Smooth muscle cell (in vitro differentiated cells): ENCODE data around the gene GLYR1. TPM values are rescaled to one million over a fixed set of nuclear protein-coding genes. Genes with fewer than 3 reads are reported as not detected.

Source experiments
- DNase-seq: peaks from one replicate; lab custom pipeline; 2025; ENCODE audit not compliant: unreplicated experiment; lab: John Stamatoyannopoulos, UW
- H2AFZ ChIP-seq: fragments of 200-600 bp; sonication (generic); 2 replicates; pipeline ENCODE4 v1.6.0; 2016; ENCODE audit warnings: antibody characterized with exemption, low read depth, mild to moderate bottlenecking
- H3F3A ChIP-seq: fragments of 200-600 bp; sonication (generic); 2 replicates; pipeline ENCODE4 v1.6.0; 2017; ENCODE audit warnings: antibody characterized with exemption, low read depth
- H3K27ac ChIP-seq: fragments of 200-600 bp; sonication (generic); 2 replicates; pipeline ENCODE4 v1.5.1; 2016; ENCODE audit warnings: low read depth, mild to moderate bottlenecking
- H3K27me3 ChIP-seq: fragments of 200-600 bp; sonication (generic); 2 replicates; pipeline ENCODE4 v1.6.1; 2016; ENCODE audit warnings: low read depth, mild to moderate bottlenecking
- H3K36me3 ChIP-seq: fragments of 200-600 bp; sonication (generic); 2 replicates; pipeline ENCODE4 v1.5.1; 2016; ENCODE audit warnings: low read depth
- H3K4me1 ChIP-seq: fragments of 200-600 bp; sonication (generic); 2 replicates; pipeline ENCODE4 v1.5.1; 2016; ENCODE audit warnings: low read depth
- H3K4me2 ChIP-seq: fragments of 200-600 bp; sonication (generic); 2 replicates; pipeline ENCODE4 v1.6.0; 2016; ENCODE audit warnings: mild to moderate bottlenecking
- H3K4me3 ChIP-seq: fragments of 200-600 bp; sonication (generic); 2 replicates; pipeline ENCODE4 v1.5.1; 2016; ENCODE audit warnings: mild to moderate bottlenecking
- H3K79me2 ChIP-seq: fragments of 200-600 bp; sonication (generic); 2 replicates; pipeline ENCODE4 v1.6.0; 2016; ENCODE audit warnings: low read depth, mild to moderate bottlenecking
- H3K9ac ChIP-seq: fragments of 200-600 bp; sonication (generic); 2 replicates; pipeline ENCODE4 v1.6.0; 2016; ENCODE audit warnings: low read depth
- H3K9me3 ChIP-seq: fragments of 200-600 bp; sonication (generic); replicated peaks from 2 replicates; pipeline ENCODE4 v1.5.1; 2016; ENCODE audit warnings: low read depth
- H4K20me1 ChIP-seq: fragments of 200-600 bp; sonication (generic); 2 replicates; pipeline ENCODE4 v1.6.0; 2016; ENCODE audit warnings: low read depth
- CTCF ChIP-seq: fragments of 200-600 bp; sonication (generic); IDR thresholded peaks from 2 replicates; pipeline ENCODE4 v1.5.1; 2017; ENCODE audit warnings: borderline replicate concordance, mild to moderate bottlenecking, antibody characterized with exemption; ENCODE audit not compliant: insufficient read depth, poor library complexity, severe bottlenecking
- WGBS: methylation state at CpG from one replicate; pipeline ENCODE4 v1.1.7; 2016; ENCODE audit warnings: low lambda C conversion rate; 5-methylcytosine and 5-hydroxymethylcytosine counted together
- polyA plus RNA-seq: library from polyadenylated mRNA; unstranded; fragments of >200 nt; fragmentation: Nextera tagmentation; extraction: Ambion mirVana; gene quantifications from 2 replicates; pipeline ENCODE4 v1.2.1, GENCODE V29; 2016
- total RNA-seq: library from RNA; depleted of rRNA; stranded (reverse); fragments of >200 nt; gene quantifications from 2 replicates; pipeline ENCODE4 v1.2.3, GENCODE V29; 2014

GLYR1 gene
- total and polyA plus RNA-seq, 2 experiments from 2014 or later = 26.4 to 28.9 TPM

- Histone ChIP-seq H3K27me3 (no peaks in the 10 kb centered on the region), H3K9me3 (no peaks in the 10 kb centered on the region), H3K4me3 (no peak overlapping the region), H3F3A (no peaks in the 10 kb centered on the region), H3K27ac (no peak overlapping the region), H3K9ac (no peak overlapping the region), H4K20me1 (no peaks in the 10 kb centered on the region), H3K4me2 (no peak overlapping the region), H3K36me3 (no peaks in the 10 kb centered on the region), H2AFZ (no peak overlapping the region), H3K79me2 (no peaks in the 10 kb centered on the region), H3K4me1 (no peaks in the 10 kb centered on the region)
- DNase-seq = no peak
- WGBS = 93% methylated on average over 10 of the region's 10 CpGs
- TF ChIP-seq CTCF = no peak
Measured at GRCh38 chr16:4790871-4791270, 56.2 kb downstream of the GLYR1 start.

GRCh38 chr16:4790261-4790660 is 56.8 kb downstream of the GLYR1 start:
- 88% methylated on average over 10 of the region's 10 CpGs for WGBS
- H3F3A ChIP-seq = no peaks in the 10 kb centered on the region
- no peaks in the 10 kb centered on the region for H3K36me3 ChIP-seq
- no peaks in the 10 kb centered on the region for H3K9me3 ChIP-seq
- no peaks in the 10 kb centered on the region for H4K20me1 ChIP-seq
- H3K4me3 ChIP-seq = no peak overlapping the region
- no peak overlapping the region for H2AFZ ChIP-seq
- no peak overlapping the region for H3K9ac ChIP-seq
- H3K4me2 ChIP-seq = no peak overlapping the region
- TF ChIP-seq CTCF = no peak
- DNase-seq = no peak
- H3K27me3 ChIP-seq = no peaks in the 10 kb centered on the region
- no peak overlapping the region for H3K27ac ChIP-seq
- no peaks in the 10 kb centered on the region for H3K79me2 ChIP-seq
- H3K4me1 ChIP-seq = no peaks in the 10 kb centered on the region

- DNase-seq = no peak
- Histone ChIP-seq H4K20me1 (no peaks in the 10 kb centered on the region), H3K9me3 (no peaks in the 10 kb centered on the region), H3K4me3 (no peak overlapping the region), H2AFZ (no peak overlapping the region), H3K79me2 (no peaks in the 10 kb centered on the region), H3K27me3 (no peaks in the 10 kb centered on the region), H3F3A (no peaks in the 10 kb centered on the region), H3K36me3 (no peaks in the 10 kb centered on the region), H3K27ac (no peak overlapping the region), H3K4me1 (no peaks in the 10 kb centered on the region), H3K9ac (no peak overlapping the region), H3K4me2 (no peak overlapping the region)
- 73% methylated on average over 7 of the region's 7 CpGs for WGBS
- TF ChIP-seq CTCF = no peak
Measured at GRCh38 chr16:4788910-4789309, 58.2 kb downstream of the GLYR1 start.

GRCh38 chr16:4788489-4788889 is 58.6 kb downstream of the GLYR1 start:
- H4K20me1 ChIP-seq = no peaks in the 10 kb centered on the region
- no peak overlapping the region for H3K27ac ChIP-seq
- no peak overlapping the region for H2AFZ ChIP-seq
- H3K4me3 ChIP-seq = no peak overlapping the region
- H3F3A ChIP-seq = no peaks in the 10 kb centered on the region
- H3K4me2 ChIP-seq = no peak overlapping the region
- no peak for TF ChIP-seq CTCF
- DNase-seq = no peak
- H3K36me3 ChIP-seq = no peaks in the 10 kb centered on the region
- H3K27me3 ChIP-seq = no peaks in the 10 kb centered on the region
- H3K4me1 ChIP-seq = no peaks in the 10 kb centered on the region
- no peaks in the 10 kb centered on the region for H3K79me2 ChIP-seq
- H3K9ac ChIP-seq = no peak overlapping the region
- 82% methylated on average over 9 of the region's 9 CpGs for WGBS
- H3K9me3 ChIP-seq = no peaks in the 10 kb centered on the region
